Skeletal muscle tissue (tissue), 4 donors: ENCODE results near the gene ZNF862. TPM values are rescaled to one million over a fixed set of nuclear protein-coding genes. Genes with fewer than 3 reads are reported as not detected.
A peak's percentile ranks its signal among the peaks of the same experiment; 100 is the strongest.

ENCODE experiments used
- H3K27ac ChIP-seq: one replicate; pipeline ENCODE4 v1.7.0; 2013; ENCODE audit warnings: mild to moderate bottlenecking, low read depth, low read length, inconsistent platforms
- H3K27me3 ChIP-seq, 3 donors: one replicate each; pipeline ENCODE4 v1.7.0; 2013; ENCODE audit warnings: low read length in 3 of 3; ENCODE audit not compliant: control insufficient read depth in 3 of 3, insufficient read depth in 3 of 3
- H3K36me3 ChIP-seq, 3 donors: one replicate each; pipeline ENCODE4 v1.7.0; 2013; ENCODE audit warnings: low read length in 3 of 3; ENCODE audit not compliant: control insufficient read depth in 3 of 3, insufficient read depth in 3 of 3
- H3K4me1 ChIP-seq, 3 donors: one replicate each; pipeline ENCODE4 v1.7.0; 2013; ENCODE audit warnings: low read length in 3 of 3, mild to moderate bottlenecking in 3 of 3; ENCODE audit not compliant: control insufficient read depth in 3 of 3, insufficient read depth in 3 of 3
- H3K4me3 ChIP-seq, 3 donors: one replicate each; pipeline ENCODE4 v1.7.0; 2013; ENCODE audit warnings: low read length in 3 of 3
- H3K9ac ChIP-seq, 3 donors: one replicate each; pipeline ENCODE4 v1.7.0; 2013; ENCODE audit warnings: low read length in 3 of 3, mild to moderate bottlenecking in 3 of 3, moderate library complexity in 2 of 3, low read depth in 1 of 3
- H3K9me3 ChIP-seq, 3 donors: one replicate each; pipeline ENCODE4 v1.7.0; 2013; ENCODE audit warnings: low read length in 3 of 3; ENCODE audit not compliant: control insufficient read depth in 3 of 3
- total RNA-seq: library from RNA; depleted of rRNA; stranded (reverse); fragments of >200 nt; gene quantifications from one replicate; pipeline ENCODE4 v1.2.3, GENCODE V29; 2014
- donor health status: Osteomylitis.

Gene ZNF862
- total RNA-seq, 1 donor from 2014 or later, result 5.2 TPM

GRCh38 chr7:149870274-149870673 lies 32.1 kb downstream of the ZNF862 start:
- Histone ChIP-seq H3K27ac (no peak overlapping the region), H3K4me1 (peaks cover 12 to 25% (median 16%) of the 10 kb centered on the region in 3 donors), H3K9me3 (no peaks in the 10 kb centered on the region)

GRCh38 chr7:149870701-149871483 lies 32.7 kb downstream of the ZNF862 start:
- H3K4me3 ChIP-seq, result no peak overlapping the region
- H3K27ac ChIP-seq, result no peak overlapping the region
- H3K36me3 ChIP-seq, result peaks cover 10 to 18% (median 17%) of the 10 kb centered on the region in 3 donors
- H3K9me3 ChIP-seq, result no peaks in the 10 kb centered on the region
- no peak overlapping the region for H3K9ac ChIP-seq
- no peaks in the 10 kb centered on the region for H3K27me3 ChIP-seq
- H3K4me1 ChIP-seq, result peaks cover 12 to 25% (median 16%) of the 10 kb centered on the region in 3 donors

More at GRCh38 chr7:149870274-149870673, 32.1 kb downstream of the ZNF862 start:
- Histone ChIP-seq H3K4me3 (no peak overlapping the region), H3K36me3 (peaks cover 13 to 21% (median 21%) of the 10 kb centered on the region in 3 donors), H3K9ac (no peak overlapping the region), H3K27me3 (no peaks in the 10 kb centered on the region)

GRCh38 chr7:149871576-149871975 lies 33.4 kb downstream of the ZNF862 start:
- peaks cover 5 to 18% (median 12%) of the 10 kb centered on the region in 3 donors for H3K36me3 ChIP-seq
- no peaks in the 10 kb centered on the region for H3K27me3 ChIP-seq
- H3K9ac ChIP-seq, result no peak overlapping the region
- no peak overlapping the region for H3K27ac ChIP-seq
- no peak overlapping the region for H3K4me3 ChIP-seq
- no peaks in the 10 kb centered on the region for H3K9me3 ChIP-seq
- H3K4me1 ChIP-seq, result peaks cover 12 to 25% (median 16%) of the 10 kb centered on the region in 3 donors

GRCh38 chr7:149872419-149873073 lies 34.4 kb downstream of the ZNF862 start:
- H3K27ac ChIP-seq, result peak overlapping the region; percentile 85
- H3K9ac ChIP-seq, result peak overlapping the region; percentile 60 to 88 (median 86)
- peak overlapping the region; percentile 33 to 91 (median 84) for H3K4me3 ChIP-seq
- peaks cover 12 to 25% (median 16%) of the 10 kb centered on the region in 3 donors for H3K4me1 ChIP-seq
- H3K36me3 ChIP-seq, result peaks cover 5 to 18% (median 13%) of the 10 kb centered on the region in 3 donors
- no peaks in the 10 kb centered on the region for H3K27me3 ChIP-seq
- no peaks in the 10 kb centered on the region for H3K9me3 ChIP-seq

DNA sequence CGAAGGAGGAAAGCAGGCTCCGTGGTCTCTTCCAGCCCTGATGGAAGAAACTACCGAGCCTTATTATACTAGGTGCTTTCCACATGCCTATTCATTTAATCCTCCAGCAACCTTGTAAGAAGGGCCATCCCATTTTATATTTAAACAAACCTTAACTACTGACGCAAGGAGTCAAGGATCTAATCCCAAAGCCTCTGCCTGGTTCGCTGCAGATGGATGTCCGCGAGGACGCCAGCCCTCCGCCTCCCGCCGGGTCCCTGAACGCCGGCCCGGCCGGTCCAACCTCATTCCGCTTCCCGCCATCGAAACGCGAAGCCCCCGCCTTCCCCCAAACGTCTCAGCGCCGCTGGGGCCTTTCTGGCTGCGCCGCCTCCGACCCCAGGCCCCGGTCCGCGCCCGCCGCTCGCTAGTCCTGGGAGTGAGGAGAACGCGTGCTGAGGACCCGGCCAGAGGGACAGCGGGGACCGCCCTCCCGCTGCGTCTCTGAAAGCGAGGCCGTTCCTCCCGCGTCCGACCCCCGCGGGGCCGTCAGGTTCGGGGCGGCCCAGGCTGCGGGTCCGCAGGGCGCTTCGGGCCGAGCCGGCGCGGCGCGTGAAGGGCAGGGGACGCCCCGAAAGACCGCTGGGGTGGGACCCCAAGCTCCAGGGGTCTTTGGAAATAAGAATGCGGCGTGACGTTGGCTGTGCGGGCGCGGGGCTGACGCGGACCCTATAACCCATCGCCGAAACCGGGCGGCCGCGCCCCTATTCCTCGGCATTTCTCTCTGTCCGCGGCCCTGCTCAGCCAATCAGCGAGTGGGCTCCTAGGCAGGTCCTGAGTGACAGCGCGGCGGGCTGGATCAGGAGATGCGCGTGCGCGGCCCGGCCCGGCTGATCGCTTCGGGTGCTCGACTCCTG lies 35.1 kb downstream of the ZNF862 start, which contains the start of gene ATP6V0E2:
TSS of gene ATP6V0E2 (plus strand) at position 896 of the 896 bp plus-strand sequence. CDS start 97 bp downstream, outside the sequence.
- Histone ChIP-seq H3K4me1 (peaks cover 10 to 25% (median 16%) of the 10 kb centered on the region in 3 donors), H3K9ac (peak within 1 kb of the TSS; percentile 70 to 88 (median 86)), H3K36me3 (peaks cover 2 to 18% (median 13%) of the 10 kb centered on the region in 3 donors), H3K4me3 (peak within 1 kb of the TSS; percentile 33 to 91 (median 84)), H3K27me3 (no peaks in the 10 kb centered on the region), H3K9me3 (no peaks in the 10 kb centered on the region), H3K27ac (peak within 1 kb of the TSS; percentile 85)

GRCh38 chr7:149873970-149874643 lies 35.9 kb downstream of the ZNF862 start:
- Histone ChIP-seq H3K27ac (no peak overlapping the region), H3K9ac (peak overlapping the region; percentile 70 to 88 (median 86)), H3K9me3 (no peaks in the 10 kb centered on the region), H3K36me3 (peaks cover 2 to 18% (median 9%) of the 10 kb centered on the region in 3 donors), H3K27me3 (no peaks in the 10 kb centered on the region), H3K4me1 (peaks cover 10 to 25% (median 16%) of the 10 kb centered on the region in 3 donors), H3K4me3 (peak overlapping the region; percentile 33 to 91 (median 84))

DNA sequence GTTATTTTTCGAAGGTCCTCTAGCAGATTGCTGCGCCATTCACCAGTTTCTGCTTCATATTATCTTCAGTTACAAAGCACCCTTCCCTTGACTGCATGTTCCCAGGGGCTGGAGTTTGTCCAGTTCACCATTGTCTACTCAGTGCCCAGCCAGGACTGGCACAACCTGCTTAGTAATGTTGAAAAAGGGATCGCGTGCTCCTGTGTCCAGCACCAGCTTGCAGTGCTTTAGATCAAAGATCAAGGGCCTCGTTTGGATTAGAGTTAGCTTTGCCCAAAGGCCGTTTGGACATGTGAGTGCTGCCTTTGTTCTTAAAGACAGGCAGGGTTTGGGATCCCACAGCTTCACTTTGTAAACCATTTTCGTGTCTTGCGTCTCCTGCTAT lies 36.5 kb downstream of the ZNF862 start:
- Histone ChIP-seq H3K9me3 (no peaks in the 10 kb centered on the region), H3K4me1 (peaks cover 10 to 25% (median 16%) of the 10 kb centered on the region in 3 donors), H3K36me3 (peaks cover 0 to 14% (median 7%) of the 10 kb centered on the region in 3 donors), H3K27me3 (no peaks in the 10 kb centered on the region), H3K4me3 (peak overlapping the region; percentile 33 to 91 (median 84)), H3K27ac (no peak overlapping the region), H3K9ac (peak overlapping the region in 2 of 3 donors; percentile 35 to 88)

- H3K4me3 ChIP-seq, result no peak overlapping the region
- H3K27me3 ChIP-seq, result no peaks in the 10 kb centered on the region
- H3K9me3 ChIP-seq, result no peaks in the 10 kb centered on the region
- no peak overlapping the region for H3K9ac ChIP-seq
- peaks cover 0 to 7% (median 3%) of the 10 kb centered on the region in 3 donors for H3K36me3 ChIP-seq
- H3K27ac ChIP-seq, result no peak overlapping the region
- peaks cover 10 to 25% (median 16%) of the 10 kb centered on the region in 3 donors for H3K4me1 ChIP-seq
These were observed 37.2 kb downstream of the ZNF862 start for GRCh38 chr7:149875396-149875795.
